ENCODE data around the gene PFKL.
A peak's percentile ranks its signal among the peaks of the same experiment; 100 is the strongest.

Gene PFKL

GRCh38 chr21:44348861-44349260, 49.0 kb downstream of the PFKL start:
- Histone ChIP-seq H3K4me2 (ENCODE audit: low read length, poor library complexity, severe bottlenecking) (no peak overlapping the region), H2AK5ac (ENCODE audit: low read length, severe bottlenecking) (no peak overlapping the region), H2BK5ac (ENCODE audit: low read depth, low read length, poor library complexity, severe bottlenecking) (no peak overlapping the region), H3K18ac (ENCODE audit: low read depth in 1 of 2, low read length in 2 of 2) (no peak overlapping the region), H3K79me1 (replicated peaks; ENCODE audit: low read length, poor library complexity, severe bottlenecking) (no peaks in the 10 kb centered on the region), H3K9me3 (ENCODE audit: control insufficient read depth, low read length) (no peaks in the 10 kb centered on the region), H3K27ac (ENCODE audit: low read length, poor library complexity, severe bottlenecking) (no peak overlapping the region), H3K4ac (ENCODE audit: low read depth in 1 of 2, low read length in 2 of 2) (no peak overlapping the region), H2BK12ac (ENCODE audit: low read length in 2 of 2) (no peak overlapping the region), H3K14ac (ENCODE audit: low read length in 2 of 2) (no peak overlapping the region), H4K91ac (ENCODE audit: low read length) (no peak overlapping the region), H4K8ac (ENCODE audit: low read length) (no peak overlapping the region), H3K36me3 (ENCODE audit: control insufficient read depth in 1 of 2, insufficient read depth in 2 of 2, low read depth in 1 of 2, low read length in 2 of 2) (no peaks in the 10 kb centered on the region), H2BK120ac (ENCODE audit: low read depth, low read length) (no peak overlapping the region), H3K4me3 (ENCODE audit: insufficient read depth in 1 of 2, low read depth in 1 of 2, low read length in 2 of 2) (no peak overlapping the region), H3K9ac (ENCODE audit: low read length) (no peak overlapping the region), H3K23ac (ENCODE audit: low read length in 2 of 2) (no peak overlapping the region), H3K27me3 (ENCODE audit: control insufficient read depth in 1 of 2, insufficient read depth in 1 of 2, low read length in 2 of 2) (peaks cover 36 to 69% of the 10 kb centered on the region in 2 experiments), H2AFZ (ENCODE audit: low read depth, low read length) (peak overlapping the region; percentile 29), H2BK15ac (ENCODE audit: low read depth, poor library complexity, severe bottlenecking) (no peak overlapping the region), H3K4me1 (ENCODE audit: control insufficient read depth, insufficient read depth, low read depth, low read length) (peaks cover 3% of the 10 kb centered on the region)
- 94% methylated on average over 19 of the region's 19 CpGs for WGBS
- DNase-seq, result no peak

GRCh38 chr21:44349416-44349846, 49.6 kb downstream of the PFKL start:
- H4K8ac ChIP-seq (ENCODE audit: low read length), result no peak overlapping the region
- no peak overlapping the region for H4K91ac ChIP-seq (ENCODE audit: low read length)
- H3K9ac ChIP-seq (ENCODE audit: low read length), result no peak overlapping the region
- no peak overlapping the region for H2BK12ac ChIP-seq (ENCODE audit: low read length in 2 of 2)
- no peak overlapping the region for H2BK120ac ChIP-seq (ENCODE audit: low read depth, low read length)
- H2BK5ac ChIP-seq (ENCODE audit: low read depth, low read length, poor library complexity, severe bottlenecking), result no peak overlapping the region
- no peak overlapping the region for H3K27ac ChIP-seq (ENCODE audit: low read length, poor library complexity, severe bottlenecking)
- WGBS, result 83% methylated on average over 12 of the region's 12 CpGs
- no peak overlapping the region for H2BK15ac ChIP-seq (ENCODE audit: low read depth, poor library complexity, severe bottlenecking)
- H3K79me1 ChIP-seq (replicated peaks; ENCODE audit: low read length, poor library complexity, severe bottlenecking), result no peaks in the 10 kb centered on the region
- H2AK5ac ChIP-seq (ENCODE audit: low read length, severe bottlenecking), result no peak overlapping the region
- no peak overlapping the region for H3K4me2 ChIP-seq (ENCODE audit: low read length, poor library complexity, severe bottlenecking)
- no peak overlapping the region for H2AFZ ChIP-seq (ENCODE audit: low read depth, low read length)
- no peak overlapping the region for H3K4ac ChIP-seq (ENCODE audit: low read depth in 1 of 2, low read length in 2 of 2)
- H3K27me3 ChIP-seq (ENCODE audit: control insufficient read depth in 1 of 2, insufficient read depth in 1 of 2, low read length in 2 of 2), result peaks cover 42 to 75% of the 10 kb centered on the region in 2 experiments
- H3K23ac ChIP-seq (ENCODE audit: low read length in 2 of 2), result no peak overlapping the region
- H3K18ac ChIP-seq (ENCODE audit: low read depth in 1 of 2, low read length in 2 of 2), result no peak overlapping the region
- H3K4me1 ChIP-seq (ENCODE audit: control insufficient read depth, insufficient read depth, low read depth, low read length), result peaks cover 2% of the 10 kb centered on the region
- no peak overlapping the region for H3K14ac ChIP-seq (ENCODE audit: low read length in 2 of 2)
- H3K9me3 ChIP-seq (ENCODE audit: control insufficient read depth, low read length), result no peaks in the 10 kb centered on the region
- no peak overlapping the region for H3K4me3 ChIP-seq (ENCODE audit: insufficient read depth in 1 of 2, low read depth in 1 of 2, low read length in 2 of 2)
- DNase-seq, result no peak
- H3K36me3 ChIP-seq (ENCODE audit: control insufficient read depth in 1 of 2, insufficient read depth in 2 of 2, low read depth in 1 of 2, low read length in 2 of 2), result no peaks in the 10 kb centered on the region

- H3K4me2 ChIP-seq (ENCODE audit: low read length, poor library complexity, severe bottlenecking), result no peak overlapping the region
- no peak overlapping the region for H2BK12ac ChIP-seq (ENCODE audit: low read length in 2 of 2)
- no peak overlapping the region for H3K4ac ChIP-seq (ENCODE audit: low read depth in 1 of 2, low read length in 2 of 2)
- no peak overlapping the region for H3K9ac ChIP-seq (ENCODE audit: low read length)
- H4K8ac ChIP-seq (ENCODE audit: low read length), result no peak overlapping the region
- no peak overlapping the region for H2BK5ac ChIP-seq (ENCODE audit: low read depth, low read length, poor library complexity, severe bottlenecking)
- H3K9me3 ChIP-seq (ENCODE audit: control insufficient read depth, low read length), result no peaks in the 10 kb centered on the region
- no peak overlapping the region for H3K18ac ChIP-seq (ENCODE audit: low read depth in 1 of 2, low read length in 2 of 2)
- H4K91ac ChIP-seq (ENCODE audit: low read length), result no peak overlapping the region
- no peak overlapping the region for H2AFZ ChIP-seq (ENCODE audit: low read depth, low read length)
- peaks cover 2% of the 10 kb centered on the region for H3K4me1 ChIP-seq (ENCODE audit: control insufficient read depth, insufficient read depth, low read depth, low read length)
- H3K14ac ChIP-seq (ENCODE audit: low read length in 2 of 2), result no peak overlapping the region
- H3K27ac ChIP-seq (ENCODE audit: low read length, poor library complexity, severe bottlenecking), result no peak overlapping the region
- DNase-seq, result no peak
- H3K79me1 ChIP-seq (replicated peaks; ENCODE audit: low read length, poor library complexity, severe bottlenecking), result no peaks in the 10 kb centered on the region
- H3K36me3 ChIP-seq (ENCODE audit: control insufficient read depth in 1 of 2, insufficient read depth in 2 of 2, low read depth in 1 of 2, low read length in 2 of 2), result no peaks in the 10 kb centered on the region
- H2AK5ac ChIP-seq (ENCODE audit: low read length, severe bottlenecking), result no peak overlapping the region
- H3K23ac ChIP-seq (ENCODE audit: low read length in 2 of 2), result no peak overlapping the region
- no peak overlapping the region for H3K4me3 ChIP-seq (ENCODE audit: insufficient read depth in 1 of 2, low read depth in 1 of 2, low read length in 2 of 2)
- H2BK120ac ChIP-seq (ENCODE audit: low read depth, low read length), result no peak overlapping the region
- 69% methylated on average over 91 of the region's 113 CpGs for WGBS
- no peak overlapping the region for H2BK15ac ChIP-seq (ENCODE audit: low read depth, poor library complexity, severe bottlenecking)
- peaks cover 47 to 76% of the 10 kb centered on the region in 2 experiments for H3K27me3 ChIP-seq (ENCODE audit: control insufficient read depth in 1 of 2, insufficient read depth in 1 of 2, low read length in 2 of 2)
Observed at GRCh38 chr21:44349847-44350772, 50.3 kb downstream of the PFKL start.

- Histone ChIP-seq H3K79me1 (replicated peaks; ENCODE audit: low read length, poor library complexity, severe bottlenecking) (no peaks in the 10 kb centered on the region), H4K91ac (ENCODE audit: low read length) (no peak overlapping the region), H3K9ac (ENCODE audit: low read length) (no peak overlapping the region), H2BK120ac (ENCODE audit: low read depth, low read length) (no peak overlapping the region), H3K27ac (ENCODE audit: low read length, poor library complexity, severe bottlenecking) (no peak overlapping the region), H3K4ac (ENCODE audit: low read depth in 1 of 2, low read length in 2 of 2) (no peak overlapping the region), H2BK12ac (ENCODE audit: low read length in 2 of 2) (no peak overlapping the region), H3K27me3 (ENCODE audit: control insufficient read depth in 1 of 2, insufficient read depth in 1 of 2, low read length in 2 of 2) (peaks cover 46 to 74% of the 10 kb centered on the region in 2 experiments), H2BK15ac (ENCODE audit: low read depth, poor library complexity, severe bottlenecking) (no peak overlapping the region), H3K9me3 (ENCODE audit: control insufficient read depth, low read length) (no peaks in the 10 kb centered on the region), H3K18ac (ENCODE audit: low read depth in 1 of 2, low read length in 2 of 2) (no peak overlapping the region), H2AFZ (ENCODE audit: low read depth, low read length) (no peak overlapping the region), H3K4me3 (ENCODE audit: insufficient read depth in 1 of 2, low read depth in 1 of 2, low read length in 2 of 2) (no peak overlapping the region), H2AK5ac (ENCODE audit: low read length, severe bottlenecking) (no peak overlapping the region), H3K4me1 (ENCODE audit: control insufficient read depth, insufficient read depth, low read depth, low read length) (peaks cover 6% of the 10 kb centered on the region), H3K4me2 (ENCODE audit: low read length, poor library complexity, severe bottlenecking) (no peak overlapping the region), H3K36me3 (ENCODE audit: control insufficient read depth in 1 of 2, insufficient read depth in 2 of 2, low read depth in 1 of 2, low read length in 2 of 2) (no peaks in the 10 kb centered on the region), H3K14ac (ENCODE audit: low read length in 2 of 2) (no peak overlapping the region), H3K23ac (ENCODE audit: low read length in 2 of 2) (no peak overlapping the region), H2BK5ac (ENCODE audit: low read depth, low read length, poor library complexity, severe bottlenecking) (no peak overlapping the region), H4K8ac (ENCODE audit: low read length) (no peak overlapping the region)
- WGBS, result 69% methylated on average over 42 of the region's 42 CpGs
- DNase-seq, result no peak
Observed at GRCh38 chr21:44350773-44351481, 51.1 kb downstream of the PFKL start.

Data from mesenchymal stem cell (in vitro differentiated cells and primary cell).